MG63 (cell line): ENCODE data around the gene LRMDA. TPM values are rescaled to one million over a fixed set of nuclear protein-coding genes. Genes with fewer than 3 reads are reported as not detected.

Source experiments
- DNase-seq: peaks from one replicate; pipeline ENCODE4 v3.0.0-alpha.2; 2020
- H3K27me3 ChIP-seq: fragments of 250-450 bp; sonication (Bioruptor Pico); 2 replicates; pipeline ENCODE4 v1.5.1; 2020; ENCODE audit warnings: mild to moderate bottlenecking, moderate library complexity
- H3K36me3 ChIP-seq: fragments of 250-450 bp; sonication (Bioruptor Pico); 2 replicates; pipeline ENCODE4 v1.5.1; 2020; ENCODE audit warnings: mild to moderate bottlenecking, moderate library complexity
- H3K4me3 ChIP-seq: fragments of 250-450 bp; sonication (Bioruptor Pico); 2 replicates; pipeline ENCODE4 v1.5.1; 2020; ENCODE audit warnings: mild to moderate bottlenecking, moderate library complexity
- H3K9me3 ChIP-seq: fragments of 250-450 bp; sonication (Bioruptor Pico); 2 replicates; pipeline ENCODE4 v1.5.1; 2020; ENCODE audit warnings: mild to moderate bottlenecking, moderate library complexity
- total RNA-seq: library from RNA; depleted of rRNA; stranded (reverse); fragments of >200 nt; shearing (Covaris generic); gene quantifications from 2 replicates; pipeline ENCODE4 v1.2.3, GENCODE V29; 2014; ENCODE audit warnings: low replicate concordance

The LRMDA gene
- total RNA-seq, 1 experiment from 2014 or later, result 1.3 TPM

DNA sequence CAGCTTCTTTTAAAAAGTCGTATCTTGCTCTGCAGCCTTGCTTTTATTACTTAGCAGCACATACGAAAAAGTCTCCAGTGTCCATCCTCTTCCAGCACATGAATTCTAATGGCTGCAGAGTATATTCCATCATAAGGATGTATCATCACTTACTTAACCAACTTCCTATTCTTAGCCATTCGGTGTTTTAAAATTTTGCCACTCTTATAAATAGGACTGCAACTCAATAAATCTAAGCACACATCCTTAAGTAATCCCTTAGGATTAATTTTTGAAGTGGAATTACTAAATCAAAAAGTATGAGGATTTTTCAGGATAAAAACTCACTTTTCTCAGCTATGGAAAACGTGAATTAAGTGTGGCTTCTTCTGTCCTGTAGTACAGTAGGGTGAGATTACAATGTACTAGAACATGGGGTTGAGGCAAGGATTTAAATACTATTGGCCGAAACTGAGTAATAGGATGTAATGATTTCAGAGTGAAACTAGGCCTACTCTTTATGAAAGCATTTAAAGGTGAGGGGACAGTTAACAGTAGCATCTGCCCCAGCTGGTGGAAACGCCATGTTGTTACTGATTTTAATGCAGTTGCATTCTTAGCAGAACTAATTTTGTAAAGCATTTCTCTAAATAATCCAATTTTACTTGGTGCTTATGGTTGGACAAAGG, 1035.5 kb downstream of the LRMDA start:
- Histone ChIP-seq H3K9me3 (no peaks in the 10 kb centered on the region), H3K36me3 (no peaks in the 10 kb centered on the region), H3K27me3 (no peaks in the 10 kb centered on the region), H3K4me3 (no peak overlapping the region)
- DNase-seq, result no peak

DNA sequence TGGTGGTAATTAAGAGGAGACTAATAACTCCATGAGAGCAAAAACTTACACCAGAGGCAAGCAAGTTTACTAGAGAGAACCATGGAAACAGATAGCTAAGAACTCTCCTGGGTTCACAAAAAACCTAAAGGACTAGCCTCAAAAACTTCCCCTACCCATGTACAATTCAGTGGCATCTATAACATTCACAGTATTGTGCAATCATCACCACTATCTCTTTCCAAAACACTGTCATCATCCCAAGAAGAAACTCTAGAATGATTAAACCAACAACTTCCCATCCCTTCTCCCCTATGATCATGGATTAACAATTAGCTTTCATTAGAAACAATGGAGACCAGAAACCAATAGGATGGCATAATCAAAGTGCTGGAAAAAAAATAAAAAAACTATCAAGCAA, 1038.3 kb downstream of the LRMDA start:
- no peak for DNase-seq
- Histone ChIP-seq H3K27me3 (no peaks in the 10 kb centered on the region), H3K36me3 (no peaks in the 10 kb centered on the region), H3K4me3 (no peak overlapping the region), H3K9me3 (no peaks in the 10 kb centered on the region)

DNA sequence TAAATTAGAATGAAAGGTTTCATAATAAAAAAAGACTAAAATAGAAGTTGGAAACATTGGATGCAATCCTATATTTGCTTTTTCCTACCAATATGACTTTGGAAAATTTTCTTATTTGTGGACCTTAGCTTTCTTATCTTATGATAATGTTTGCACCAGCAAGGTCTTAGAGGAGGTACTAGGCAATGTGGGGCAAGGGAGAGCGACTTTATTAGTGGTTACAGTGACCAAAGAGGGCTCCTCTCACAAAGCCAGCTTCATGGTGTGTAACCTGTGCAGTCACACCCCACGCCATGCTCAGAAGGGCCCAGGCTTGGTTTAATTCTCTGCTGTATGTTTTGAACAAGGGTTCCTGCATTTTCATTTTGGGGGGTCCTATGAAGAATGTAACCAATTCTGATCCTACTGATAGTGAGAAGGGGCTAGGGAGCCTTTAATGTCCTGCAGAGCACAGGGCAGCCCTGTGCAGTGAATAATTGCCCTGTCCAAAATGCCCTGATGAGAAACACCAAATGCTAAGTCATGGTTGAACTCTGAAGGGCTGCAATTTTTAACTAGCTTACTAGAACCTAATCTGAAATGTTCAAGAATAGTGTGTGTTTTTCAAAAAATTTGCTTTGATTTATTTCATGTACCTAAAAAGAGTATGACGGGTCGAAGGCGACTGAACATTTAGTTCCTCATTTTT, 1047.8 kb downstream of the LRMDA start:
- H3K36me3 ChIP-seq, result no peaks in the 10 kb centered on the region
- no peaks in the 10 kb centered on the region for H3K27me3 ChIP-seq
- H3K9me3 ChIP-seq, result no peaks in the 10 kb centered on the region
- H3K4me3 ChIP-seq, result no peak overlapping the region
- DNase-seq, result no peak

- H3K9me3 ChIP-seq, result no peaks in the 10 kb centered on the region
- no peaks in the 10 kb centered on the region for H3K27me3 ChIP-seq
- DNase-seq, result no peak
- H3K4me3 ChIP-seq, result no peak overlapping the region
- H3K36me3 ChIP-seq, result no peaks in the 10 kb centered on the region
These were observed 1049.8 kb downstream of the LRMDA start for GRCh38 chr10:76481178-76481577.

- H3K27me3 ChIP-seq, result no peaks in the 10 kb centered on the region
- no peaks in the 10 kb centered on the region for H3K36me3 ChIP-seq
- no peak for DNase-seq
- no peak overlapping the region for H3K4me3 ChIP-seq
- peaks cover 6% of the 10 kb centered on the region for H3K9me3 ChIP-seq
These were observed 1056.2 kb downstream of the LRMDA start for GRCh38 chr10:76487582-76487981.

- no peak for DNase-seq
- H3K27me3 ChIP-seq, result no peaks in the 10 kb centered on the region
- peaks cover 9% of the 10 kb centered on the region for H3K9me3 ChIP-seq
- no peak overlapping the region for H3K4me3 ChIP-seq
- H3K36me3 ChIP-seq, result no peaks in the 10 kb centered on the region
These were observed 1057.2 kb downstream of the LRMDA start for GRCh38 chr10:76488602-76489001.

DNA sequence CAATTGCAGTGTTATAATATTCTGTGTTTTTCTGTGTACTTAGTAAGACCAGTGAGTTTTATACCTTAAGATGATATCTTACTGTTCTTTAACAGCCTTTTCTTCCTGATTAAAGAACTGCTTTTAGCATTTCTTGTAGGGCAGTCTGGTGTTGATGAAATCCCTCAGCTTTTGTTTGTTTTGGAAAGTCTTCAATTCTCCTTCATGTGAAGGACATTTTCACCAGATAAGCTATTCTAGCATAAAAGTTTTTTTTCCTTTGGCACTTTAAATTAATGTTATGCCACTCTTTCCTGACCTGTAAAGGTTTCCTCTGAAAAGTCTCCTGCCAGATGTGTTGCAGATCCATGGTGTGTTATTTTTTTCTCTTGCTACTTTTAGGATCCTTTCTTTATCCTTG, 1059.8 kb downstream of the LRMDA start:
- Histone ChIP-seq H3K4me3 (no peak overlapping the region), H3K36me3 (no peaks in the 10 kb centered on the region)

GRCh38 chr10:76492026-76492425, 1060.6 kb downstream of the LRMDA start:
- Histone ChIP-seq H3K36me3 (no peaks in the 10 kb centered on the region), H3K4me3 (no peak overlapping the region), H3K9me3 (peaks cover 15% of the 10 kb centered on the region), H3K27me3 (no peaks in the 10 kb centered on the region)
- DNase-seq, result peak; percentile 5

More for the DNA sequence above, 1059.8 kb downstream of the LRMDA start:
- Histone ChIP-seq H3K27me3 (no peaks in the 10 kb centered on the region), H3K9me3 (peaks cover 15% of the 10 kb centered on the region)
- no peak for DNase-seq

DNA sequence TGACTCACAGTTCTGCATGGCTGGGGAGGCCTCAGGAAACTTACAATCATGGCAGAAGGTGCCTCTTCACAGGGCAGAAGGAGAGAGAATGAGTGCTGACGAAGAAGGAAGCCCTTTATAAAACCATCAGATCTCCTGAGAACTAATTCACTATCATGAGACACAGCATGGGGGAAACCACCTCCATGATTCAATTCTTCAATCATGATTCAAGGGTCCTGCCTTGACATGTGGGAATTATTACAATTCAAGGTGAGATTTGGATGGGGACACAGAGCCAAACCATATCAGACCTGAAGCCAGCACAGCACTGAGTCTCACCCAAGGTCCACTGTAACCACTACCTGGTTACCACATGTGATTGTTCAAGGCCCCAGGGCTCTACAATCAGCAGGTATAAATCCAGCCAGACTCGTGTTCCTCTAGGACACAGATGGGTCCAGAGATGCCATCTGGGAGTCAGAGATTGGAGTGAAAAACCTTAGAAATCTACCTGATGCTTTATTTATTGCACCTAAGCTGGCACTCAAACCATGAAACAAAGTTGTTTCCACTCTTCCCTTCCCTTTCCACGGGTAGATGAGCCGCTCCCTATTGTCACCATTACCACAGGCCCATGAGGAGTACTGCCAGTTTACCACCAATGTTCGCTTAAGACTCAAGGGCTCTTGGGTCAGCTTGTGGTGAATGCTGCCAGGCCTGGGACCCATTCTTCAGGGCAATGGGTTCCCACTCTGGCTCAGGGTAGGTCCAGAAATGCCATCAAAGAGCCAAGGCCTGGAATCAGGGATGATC, 1061.5 kb downstream of the LRMDA start:
- no peak overlapping the region for H3K4me3 ChIP-seq
- no peaks in the 10 kb centered on the region for H3K36me3 ChIP-seq
- no peak for DNase-seq
- H3K9me3 ChIP-seq, result peaks cover 15% of the 10 kb centered on the region
- no peaks in the 10 kb centered on the region for H3K27me3 ChIP-seq

DNA sequence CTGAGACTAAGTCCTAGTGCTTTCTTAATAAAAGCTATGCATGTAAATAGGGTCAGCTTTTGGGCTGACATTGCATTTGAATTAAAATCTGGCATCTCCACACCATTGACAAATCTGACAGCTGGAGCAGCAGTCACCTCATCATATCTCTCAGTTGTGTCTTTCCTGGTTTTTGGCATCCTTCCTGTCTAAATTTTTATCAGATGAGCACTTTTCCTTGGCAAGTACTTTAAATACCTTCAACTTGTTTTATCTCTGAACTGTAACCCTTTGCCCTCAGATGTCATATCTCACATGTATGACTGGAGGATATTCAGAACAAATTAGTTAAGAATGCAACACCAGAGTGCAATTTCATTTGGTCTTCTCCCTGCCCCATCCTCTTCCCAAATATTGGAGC, 1066.2 kb downstream of the LRMDA start:
- H3K4me3 ChIP-seq, result no peak overlapping the region

GRCh38 chr10:76504823-76505222, 1073.4 kb downstream of the LRMDA start:
- no peak for DNase-seq
- Histone ChIP-seq H3K9me3 (peaks cover 2% of the 10 kb centered on the region; the same call in 1 of the 2 replicates), H3K4me3 (no peak overlapping the region), H3K27me3 (no peaks in the 10 kb centered on the region), H3K36me3 (no peaks in the 10 kb centered on the region)

More for the DNA sequence above, 1066.2 kb downstream of the LRMDA start:
- H3K27me3 ChIP-seq, result no peaks in the 10 kb centered on the region
- DNase-seq, result no peak
- peaks cover 8% of the 10 kb centered on the region for H3K9me3 ChIP-seq
- H3K36me3 ChIP-seq, result no peaks in the 10 kb centered on the region

GRCh38 chr10:76509446-76509845, 1078.0 kb downstream of the LRMDA start:
- peaks cover 2% of the 10 kb centered on the region; the same call in 1 of the 2 replicates for H3K9me3 ChIP-seq
- no peak for DNase-seq
- H3K4me3 ChIP-seq, result no peak overlapping the region
- no peaks in the 10 kb centered on the region for H3K36me3 ChIP-seq
- H3K27me3 ChIP-seq, result no peaks in the 10 kb centered on the region

DNA sequence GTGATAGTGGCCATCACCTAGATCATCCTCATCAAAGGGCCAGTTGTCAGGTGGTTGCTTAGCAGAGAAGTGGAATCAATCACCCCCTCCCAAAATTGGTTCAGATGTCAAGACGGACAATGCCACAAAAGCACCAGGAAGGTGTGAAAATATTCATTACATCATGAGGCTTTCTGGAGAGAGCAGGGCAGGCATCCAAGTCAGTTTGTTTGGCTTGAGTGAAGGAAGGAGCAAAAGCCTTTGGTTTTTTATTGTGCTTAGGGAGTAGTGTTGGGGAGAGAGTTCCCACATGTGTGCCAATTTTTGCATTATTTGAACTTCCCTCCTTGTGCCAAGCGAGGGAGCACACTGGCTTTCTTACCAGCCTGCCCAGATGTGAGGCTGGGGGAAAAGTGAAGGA, 1082.9 kb downstream of the LRMDA start:
- no peaks in the 10 kb centered on the region for H3K36me3 ChIP-seq
- H3K9me3 ChIP-seq, result no peaks in the 10 kb centered on the region
- no peak overlapping the region for H3K4me3 ChIP-seq

DNA sequence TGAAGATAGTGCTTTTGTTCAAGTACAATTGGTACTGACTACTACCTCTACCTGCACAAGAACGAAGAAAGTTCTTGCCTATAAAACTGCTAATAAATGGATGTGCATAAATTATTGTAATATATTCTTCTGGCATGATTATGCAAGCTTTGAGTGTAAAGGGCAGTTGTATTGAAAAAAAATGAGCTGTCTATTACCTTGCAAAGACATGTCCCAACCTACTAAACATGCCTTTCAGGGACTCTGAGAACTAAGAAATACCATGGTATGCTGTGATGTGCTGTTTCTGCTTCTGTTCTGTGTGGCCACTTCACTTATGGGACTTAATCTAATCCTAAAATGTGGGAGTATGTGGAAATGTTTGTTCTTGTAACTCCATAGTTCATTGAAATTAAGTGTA, 1083.4 kb downstream of the LRMDA start:
- Histone ChIP-seq H3K4me3 (no peak overlapping the region), H3K9me3 (no peaks in the 10 kb centered on the region), H3K27me3 (no peaks in the 10 kb centered on the region), H3K36me3 (no peaks in the 10 kb centered on the region)
- DNase-seq, result no peak

More for the DNA sequence above, 1082.9 kb downstream of the LRMDA start:
- DNase-seq, result no peak
- no peaks in the 10 kb centered on the region for H3K27me3 ChIP-seq

DNA sequence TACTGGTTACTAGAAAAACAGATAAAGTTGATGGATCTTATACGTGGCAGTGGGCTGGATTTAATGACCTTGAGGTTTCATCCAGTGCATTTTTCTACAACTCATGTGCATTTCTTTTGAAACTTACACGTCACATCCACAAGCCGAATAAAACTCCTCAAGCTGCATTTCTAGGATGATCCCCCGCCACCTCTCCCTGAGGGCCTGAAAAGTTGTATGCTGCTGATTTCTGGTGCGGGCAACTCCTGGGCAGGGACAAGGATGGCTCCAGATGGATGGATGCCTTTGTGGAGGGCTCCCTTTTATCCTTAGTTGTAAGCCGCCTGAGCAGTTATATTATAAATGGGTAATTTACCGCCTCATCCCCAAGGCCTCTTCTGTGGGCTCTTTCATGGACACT, 1091.1 kb downstream of the LRMDA start:
- Histone ChIP-seq H3K36me3 (no peaks in the 10 kb centered on the region), H3K9me3 (no peaks in the 10 kb centered on the region), H3K27me3 (no peaks in the 10 kb centered on the region), H3K4me3 (no peak overlapping the region)
- DNase-seq, result no peak

- Histone ChIP-seq H3K36me3 (no peaks in the 10 kb centered on the region), H3K27me3 (no peaks in the 10 kb centered on the region), H3K9me3 (no peaks in the 10 kb centered on the region), H3K4me3 (no peak overlapping the region)
- DNase-seq, result no peak
These were observed 1091.8 kb downstream of the LRMDA start for GRCh38 chr10:76523246-76523645.

DNA sequence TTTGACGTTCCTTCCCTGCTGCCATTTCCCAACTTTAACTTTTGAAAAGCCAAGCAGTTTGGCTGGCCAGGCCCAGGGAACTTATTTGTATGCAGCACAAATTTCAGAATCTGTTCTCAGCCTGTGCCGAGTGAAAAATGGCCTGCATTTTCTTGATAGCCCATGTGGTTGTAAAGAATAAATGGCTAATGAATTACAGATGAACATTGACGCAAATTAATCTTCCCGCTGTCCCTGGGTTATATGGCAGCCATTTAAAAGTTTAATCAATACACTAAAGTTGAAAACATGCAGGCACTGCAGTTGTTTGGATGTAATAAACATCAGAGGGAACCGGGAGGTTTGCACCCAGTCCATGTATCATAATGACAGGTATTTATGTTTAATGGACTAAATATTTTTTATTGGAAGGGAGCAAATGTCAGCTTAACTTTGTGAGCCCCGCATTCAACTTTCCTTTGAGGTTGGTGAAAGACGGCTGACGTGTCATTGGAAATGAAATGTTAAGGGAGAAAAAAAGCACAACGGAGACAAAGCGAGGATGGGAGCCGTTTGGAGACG, 1092.4 kb downstream of the LRMDA start:
- Histone ChIP-seq H3K9me3 (no peaks in the 10 kb centered on the region), H3K27me3 (no peaks in the 10 kb centered on the region), H3K36me3 (no peaks in the 10 kb centered on the region), H3K4me3 (no peak overlapping the region)
- DNase-seq, result no peak
